NT2/D1 (cell line): ENCODE results near the gene SF3B5.

Source experiments
- SUZ12 ChIP-seq: IDR thresholded peaks from 2 replicates; pipeline ENCODE4 v1.6.1; 2011; ENCODE audit not compliant: insufficient read length, insufficient read depth; ENCODE audit errors: extremely low read depth
- YY1 ChIP-seq: IDR thresholded peaks from 2 replicates; pipeline ENCODE4 v1.6.1; 2011; ENCODE audit not compliant: insufficient read length, insufficient read depth
- ZNF274 ChIP-seq: IDR thresholded peaks from 2 replicates; pipeline ENCODE4 v1.6.1; 2011; ENCODE audit warnings: mild to moderate bottlenecking, low read depth, low read length

GRCh38 chr6:144095134-144096002 lies at the start of gene SF3B5:
- TF ChIP-seq SUZ12 (no peak), YY1 (no peak), ZNF274 (no peak)
